SK-N-SH (cell line): Measurements from ENCODE around the gene CDKN2B-AS1. TPM values are rescaled to one million over a fixed set of nuclear protein-coding genes. Genes with fewer than 3 reads are reported as not detected.

Source experiments
- EP300 ChIP-seq, 2 experiments: IDR thresholded peaks; 2 replicates each; pipeline versions ENCODE4 v1.4.0 to v1.6.1; 2012; ENCODE audit warnings: borderline replicate concordance in 1 of 2, low read depth in 1 of 2, low read length in 1 of 2
- FOSL2 ChIP-seq: IDR thresholded peaks from 2 replicates; pipeline ENCODE4 v1.4.0; 2012; ENCODE audit warnings: low read depth, mild to moderate bottlenecking, moderate library complexity, borderline replicate concordance
- GABPA ChIP-seq: IDR thresholded peaks from 2 replicates; pipeline ENCODE4 v1.4.0; 2012; ENCODE audit warnings: low read depth, mild to moderate bottlenecking
- NFIC ChIP-seq: IDR thresholded peaks from 2 replicates; pipeline ENCODE4 v1.4.0; 2012; ENCODE audit warnings: borderline replicate concordance
- NRF1 ChIP-seq: IDR thresholded peaks from 2 replicates; pipeline ENCODE4 v1.6.1; 2012; ENCODE audit warnings: low read depth, mild to moderate bottlenecking, low read length
- TCF12 ChIP-seq: IDR thresholded peaks from 2 replicates; pipeline ENCODE4 v1.4.0; 2012
- polyA plus RNA-seq, 3 experiments: library from polyadenylated mRNA; depleted of rRNA; stranded (reverse); fragments of >200 nt; gene quantifications; 2 replicates each; pipeline ENCODE4 v1.2.3, GENCODE V29; 2012
- TF ChIP-seq, protein P1 (sequence below): IDR thresholded peaks from 2 replicates; pipeline ENCODE4 v1.6.1; 2012; ENCODE audit warnings: mild to moderate bottlenecking, low read depth, low read length, moderate library complexity
- TF ChIP-seq, protein P2 (sequence below): IDR thresholded peaks from 2 replicates; pipeline ENCODE4; 2012
- TF ChIP-seq, protein P3 (sequence below): fragments of 200-600 bp; sonication (generic); IDR thresholded peaks from 2 replicates; pipeline ENCODE4 v1.6.1; 2017; ENCODE audit warnings: antibody characterized with exemption, mild to moderate bottlenecking, moderate library complexity
- TF ChIP-seq, protein P4 (sequence below): IDR thresholded peaks from 2 replicates; pipeline ENCODE4 v1.4.0; 2012; ENCODE audit warnings: low read depth, borderline replicate concordance
- TF ChIP-seq, protein P5 (sequence below): fragments of 150-350 bp; IDR thresholded peaks from 2 replicates; pipeline ENCODE4 v1.6.1; 2016; ENCODE audit warnings: mild to moderate bottlenecking, low read depth, low read length
- TF ChIP-seq, protein P6 (sequence below): IDR thresholded peaks from 2 replicates; pipeline ENCODE4 v1.4.0; 2012; ENCODE audit warnings: low read depth, borderline replicate concordance

The CDKN2B-AS1 gene
- polyA plus RNA-seq, 1 of the 3 experiments (the other 2 are of a cell fraction): 0.25 TPM

DNA sequence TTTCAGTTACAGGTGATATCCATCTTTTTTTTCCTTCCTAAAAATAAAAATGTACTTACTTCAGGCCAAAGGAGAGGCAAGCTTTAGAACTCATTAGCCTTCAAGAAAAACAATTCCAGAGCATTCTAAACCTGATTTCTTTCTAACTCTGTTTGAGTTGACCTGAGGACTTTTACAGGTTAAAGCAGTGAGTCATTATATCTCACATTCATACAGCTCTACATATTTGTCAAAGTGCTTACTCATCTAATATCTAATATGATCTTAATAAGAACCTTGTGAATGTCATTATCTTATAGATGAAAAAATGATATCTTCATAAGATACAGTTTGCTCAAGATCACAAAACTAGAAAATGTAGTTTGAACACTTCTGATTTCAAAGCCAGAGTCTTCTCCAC is 163.7 kb downstream of the CDKN2B-AS1 start (continued):
- TF ChIP-seq, protein P1, sequence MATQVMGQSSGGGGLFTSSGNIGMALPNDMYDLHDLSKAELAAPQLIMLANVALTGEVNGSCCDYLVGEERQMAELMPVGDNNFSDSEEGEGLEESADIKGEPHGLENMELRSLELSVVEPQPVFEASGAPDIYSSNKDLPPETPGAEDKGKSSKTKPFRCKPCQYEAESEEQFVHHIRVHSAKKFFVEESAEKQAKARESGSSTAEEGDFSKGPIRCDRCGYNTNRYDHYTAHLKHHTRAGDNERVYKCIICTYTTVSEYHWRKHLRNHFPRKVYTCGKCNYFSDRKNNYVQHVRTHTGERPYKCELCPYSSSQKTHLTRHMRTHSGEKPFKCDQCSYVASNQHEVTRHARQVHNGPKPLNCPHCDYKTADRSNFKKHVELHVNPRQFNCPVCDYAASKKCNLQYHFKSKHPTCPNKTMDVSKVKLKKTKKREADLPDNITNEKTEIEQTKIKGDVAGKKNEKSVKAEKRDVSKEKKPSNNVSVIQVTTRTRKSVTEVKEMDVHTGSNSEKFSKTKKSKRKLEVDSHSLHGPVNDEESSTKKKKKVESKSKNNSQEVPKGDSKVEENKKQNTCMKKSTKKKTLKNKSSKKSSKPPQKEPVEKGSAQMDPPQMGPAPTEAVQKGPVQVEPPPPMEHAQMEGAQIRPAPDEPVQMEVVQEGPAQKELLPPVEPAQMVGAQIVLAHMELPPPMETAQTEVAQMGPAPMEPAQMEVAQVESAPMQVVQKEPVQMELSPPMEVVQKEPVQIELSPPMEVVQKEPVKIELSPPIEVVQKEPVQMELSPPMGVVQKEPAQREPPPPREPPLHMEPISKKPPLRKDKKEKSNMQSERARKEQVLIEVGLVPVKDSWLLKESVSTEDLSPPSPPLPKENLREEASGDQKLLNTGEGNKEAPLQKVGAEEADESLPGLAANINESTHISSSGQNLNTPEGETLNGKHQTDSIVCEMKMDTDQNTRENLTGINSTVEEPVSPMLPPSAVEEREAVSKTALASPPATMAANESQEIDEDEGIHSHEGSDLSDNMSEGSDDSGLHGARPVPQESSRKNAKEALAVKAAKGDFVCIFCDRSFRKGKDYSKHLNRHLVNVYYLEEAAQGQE: no peak
- TF ChIP-seq, protein P2, sequence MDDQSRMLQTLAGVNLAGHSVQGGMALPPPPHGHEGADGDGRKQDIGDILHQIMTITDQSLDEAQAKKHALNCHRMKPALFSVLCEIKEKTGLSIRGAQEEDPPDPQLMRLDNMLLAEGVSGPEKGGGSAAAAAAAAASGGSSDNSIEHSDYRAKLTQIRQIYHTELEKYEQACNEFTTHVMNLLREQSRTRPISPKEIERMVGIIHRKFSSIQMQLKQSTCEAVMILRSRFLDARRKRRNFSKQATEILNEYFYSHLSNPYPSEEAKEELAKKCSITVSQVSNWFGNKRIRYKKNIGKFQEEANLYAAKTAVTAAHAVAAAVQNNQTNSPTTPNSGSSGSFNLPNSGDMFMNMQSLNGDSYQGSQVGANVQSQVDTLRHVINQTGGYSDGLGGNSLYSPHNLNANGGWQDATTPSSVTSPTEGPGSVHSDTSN: peak; percentile 45
- TF ChIP-seq, protein P3, sequence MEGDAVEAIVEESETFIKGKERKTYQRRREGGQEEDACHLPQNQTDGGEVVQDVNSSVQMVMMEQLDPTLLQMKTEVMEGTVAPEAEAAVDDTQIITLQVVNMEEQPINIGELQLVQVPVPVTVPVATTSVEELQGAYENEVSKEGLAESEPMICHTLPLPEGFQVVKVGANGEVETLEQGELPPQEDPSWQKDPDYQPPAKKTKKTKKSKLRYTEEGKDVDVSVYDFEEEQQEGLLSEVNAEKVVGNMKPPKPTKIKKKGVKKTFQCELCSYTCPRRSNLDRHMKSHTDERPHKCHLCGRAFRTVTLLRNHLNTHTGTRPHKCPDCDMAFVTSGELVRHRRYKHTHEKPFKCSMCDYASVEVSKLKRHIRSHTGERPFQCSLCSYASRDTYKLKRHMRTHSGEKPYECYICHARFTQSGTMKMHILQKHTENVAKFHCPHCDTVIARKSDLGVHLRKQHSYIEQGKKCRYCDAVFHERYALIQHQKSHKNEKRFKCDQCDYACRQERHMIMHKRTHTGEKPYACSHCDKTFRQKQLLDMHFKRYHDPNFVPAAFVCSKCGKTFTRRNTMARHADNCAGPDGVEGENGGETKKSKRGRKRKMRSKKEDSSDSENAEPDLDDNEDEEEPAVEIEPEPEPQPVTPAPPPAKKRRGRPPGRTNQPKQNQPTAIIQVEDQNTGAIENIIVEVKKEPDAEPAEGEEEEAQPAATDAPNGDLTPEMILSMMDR: no peak
- TF ChIP-seq, protein P4, sequence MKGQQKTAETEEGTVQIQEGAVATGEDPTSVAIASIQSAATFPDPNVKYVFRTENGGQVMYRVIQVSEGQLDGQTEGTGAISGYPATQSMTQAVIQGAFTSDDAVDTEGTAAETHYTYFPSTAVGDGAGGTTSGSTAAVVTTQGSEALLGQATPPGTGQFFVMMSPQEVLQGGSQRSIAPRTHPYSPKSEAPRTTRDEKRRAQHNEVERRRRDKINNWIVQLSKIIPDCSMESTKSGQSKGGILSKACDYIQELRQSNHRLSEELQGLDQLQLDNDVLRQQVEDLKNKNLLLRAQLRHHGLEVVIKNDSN: no peak
- TF ChIP-seq EP300 (IDR thresholded peaks at IDR 0.05; ENCODE audit: borderline replicate concordance in 1 of 2, low read depth in 1 of 2, low read length in 1 of 2) (peak in 1 of 2 experiments; percentile 59; a peak in 1 of 4 replicates), NFIC (peak; percentile 21; the same call in 1 of the 2 replicates), TCF12 (peak; percentile 84), NRF1 (no peak), GABPA (no peak), FOSL2 (peak; percentile 74)
- TF ChIP-seq, protein P5, sequence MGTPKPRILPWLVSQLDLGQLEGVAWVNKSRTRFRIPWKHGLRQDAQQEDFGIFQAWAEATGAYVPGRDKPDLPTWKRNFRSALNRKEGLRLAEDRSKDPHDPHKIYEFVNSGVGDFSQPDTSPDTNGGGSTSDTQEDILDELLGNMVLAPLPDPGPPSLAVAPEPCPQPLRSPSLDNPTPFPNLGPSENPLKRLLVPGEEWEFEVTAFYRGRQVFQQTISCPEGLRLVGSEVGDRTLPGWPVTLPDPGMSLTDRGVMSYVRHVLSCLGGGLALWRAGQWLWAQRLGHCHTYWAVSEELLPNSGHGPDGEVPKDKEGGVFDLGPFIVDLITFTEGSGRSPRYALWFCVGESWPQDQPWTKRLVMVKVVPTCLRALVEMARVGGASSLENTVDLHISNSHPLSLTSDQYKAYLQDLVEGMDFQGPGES: no peak
- TF ChIP-seq, protein P6, sequence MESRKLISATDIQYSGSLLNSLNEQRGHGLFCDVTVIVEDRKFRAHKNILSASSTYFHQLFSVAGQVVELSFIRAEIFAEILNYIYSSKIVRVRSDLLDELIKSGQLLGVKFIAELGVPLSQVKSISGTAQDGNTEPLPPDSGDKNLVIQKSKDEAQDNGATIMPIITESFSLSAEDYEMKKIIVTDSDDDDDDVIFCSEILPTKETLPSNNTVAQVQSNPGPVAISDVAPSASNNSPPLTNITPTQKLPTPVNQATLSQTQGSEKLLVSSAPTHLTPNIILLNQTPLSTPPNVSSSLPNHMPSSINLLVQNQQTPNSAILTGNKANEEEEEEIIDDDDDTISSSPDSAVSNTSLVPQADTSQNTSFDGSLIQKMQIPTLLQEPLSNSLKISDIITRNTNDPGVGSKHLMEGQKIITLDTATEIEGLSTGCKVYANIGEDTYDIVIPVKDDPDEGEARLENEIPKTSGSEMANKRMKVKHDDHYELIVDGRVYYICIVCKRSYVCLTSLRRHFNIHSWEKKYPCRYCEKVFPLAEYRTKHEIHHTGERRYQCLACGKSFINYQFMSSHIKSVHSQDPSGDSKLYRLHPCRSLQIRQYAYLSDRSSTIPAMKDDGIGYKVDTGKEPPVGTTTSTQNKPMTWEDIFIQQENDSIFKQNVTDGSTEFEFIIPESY: no peak
